Cardiac muscle cell (in vitro differentiated cells and primary cell): ENCODE results near the gene MRTFA. TPM values are rescaled to one million over a fixed set of nuclear protein-coding genes. Genes with fewer than 3 reads are reported as not detected.

Experiments used
- DNase-seq, 2 donors: peaks; one replicate each; pipeline versions ENCODE4 v3.0.0 to v3.0.0-alpha.2; 2010 to 2017; ENCODE audit warnings: low read depth in 1 of 2, low spot score in 1 of 2
- H3K27ac ChIP-seq: fragments of 200-600 bp; sonication (generic); 2 replicates; pipeline ENCODE4 v1.5.1; 2016
- H3K27me3 ChIP-seq: fragments of 200-600 bp; sonication (generic); 2 replicates; pipeline ENCODE4 v1.6.0; 2016; ENCODE audit warnings: control low read depth
- H3K36me3 ChIP-seq: fragments of 200-600 bp; sonication (generic); 2 replicates; pipeline ENCODE4 v1.5.1; 2016; ENCODE audit warnings: control low read depth
- H3K4me1 ChIP-seq: fragments of 200-600 bp; sonication (generic); 2 replicates; pipeline ENCODE4 v1.8.1; 2017; ENCODE audit warnings: low read depth, mild to moderate bottlenecking, mixed run types
- H3K4me3 ChIP-seq: fragments of 200-600 bp; sonication (generic); 2 replicates; pipeline ENCODE4 v1.5.1; 2016; ENCODE audit warnings: mild to moderate bottlenecking
- H3K9me3 ChIP-seq: fragments of 200-600 bp; sonication (generic); 2 replicates; pipeline ENCODE4 v1.5.1; 2017; ENCODE audit warnings: low read depth, mild to moderate bottlenecking, control low read depth
- CTCF ChIP-seq: IDR thresholded peaks from 2 replicates; pipeline ENCODE4 v1.5.1; 2012; ENCODE audit warnings: low read depth, mild to moderate bottlenecking, low read length
- polyA plus RNA-seq: library from polyadenylated mRNA; unstranded; fragments of >200 nt; fragmentation: Nextera tagmentation; extraction: Ambion mirVana; gene quantifications from 2 replicates; pipeline ENCODE4 v1.2.1, GENCODE V29; 2016
- total RNA-seq: library from RNA; depleted of rRNA; stranded (reverse); fragments of >200 nt; gene quantifications from 2 replicates; pipeline ENCODE4 v1.2.3, GENCODE V29; 2016

Gene MRTFA
- total and polyA plus RNA-seq, 2 experiments from 2014 or later: 32.6 to 116 TPM

- no peaks in the 10 kb centered on the region for H3K27me3 ChIP-seq
- TF ChIP-seq CTCF: no peak
- no peaks in the 10 kb centered on the region for H3K36me3 ChIP-seq
- H3K27ac ChIP-seq: no peak overlapping the region
- peaks cover 15% of the 10 kb centered on the region for H3K4me1 ChIP-seq
- no peak overlapping the region for H3K4me3 ChIP-seq
- no peak for DNase-seq
- H3K9me3 ChIP-seq: no peaks in the 10 kb centered on the region
Observed at GRCh38 chr22:40480996-40481395, 155.5 kb downstream of the MRTFA start.

- H3K36me3 ChIP-seq: no peaks in the 10 kb centered on the region
Observed at GRCh38 chr22:40479887-40480538, 156.5 kb downstream of the MRTFA start.

GRCh38 chr22:40479126-40479800 is 157.3 kb downstream of the MRTFA start:
- no peak for DNase-seq
- H3K4me3 ChIP-seq: no peak overlapping the region
- H3K27me3 ChIP-seq: no peaks in the 10 kb centered on the region
- no peaks in the 10 kb centered on the region for H3K36me3 ChIP-seq
- peaks cover 7% of the 10 kb centered on the region for H3K4me1 ChIP-seq
- no peak for TF ChIP-seq CTCF
- H3K9me3 ChIP-seq: no peaks in the 10 kb centered on the region
- H3K27ac ChIP-seq: no peak overlapping the region

More at GRCh38 chr22:40479887-40480538, 156.5 kb downstream of the MRTFA start:
- TF ChIP-seq CTCF: no peak
- no peak overlapping the region for H3K4me3 ChIP-seq
- no peaks in the 10 kb centered on the region for H3K27me3 ChIP-seq
- H3K27ac ChIP-seq: no peak overlapping the region
- H3K4me1 ChIP-seq: peaks cover 8% of the 10 kb centered on the region
- H3K9me3 ChIP-seq: no peaks in the 10 kb centered on the region
- DNase-seq: peak in 1 of 2 donors; percentile 53

- Histone ChIP-seq H3K27me3 (no peaks in the 10 kb centered on the region), H3K9me3 (no peaks in the 10 kb centered on the region), H3K4me1 (peaks cover 7% of the 10 kb centered on the region), H3K27ac (no peak overlapping the region), H3K36me3 (no peaks in the 10 kb centered on the region), H3K4me3 (no peak overlapping the region)
- TF ChIP-seq CTCF: no peak
- no peak for DNase-seq
Observed at GRCh38 chr22:40478338-40479125, 158.0 kb downstream of the MRTFA start.

- Histone ChIP-seq H3K9me3 (no peaks in the 10 kb centered on the region), H3K27me3 (no peaks in the 10 kb centered on the region), H3K4me1 (peaks cover 7% of the 10 kb centered on the region), H3K36me3 (no peaks in the 10 kb centered on the region), H3K4me3 (no peak overlapping the region), H3K27ac (no peak overlapping the region)
- no peak for DNase-seq
- no peak for TF ChIP-seq CTCF
Observed at GRCh38 chr22:40477683-40478337, 158.7 kb downstream of the MRTFA start.
